IMR-90 (cell line): ENCODE results near the gene AMOTL2. TPM values are rescaled to one million over a fixed set of nuclear protein-coding genes. Genes with fewer than 3 reads are reported as not detected.

Experiments used
- ATAC-seq: fragments of 200-7000 bp; cut with Tn5 transposase; 2 replicates; pipeline ENCODE4 v1.9.1; 2020; ENCODE audit warnings: low read depth, mild to moderate bottlenecking, moderate library complexity
- BruUV-seq: library from RNA; stranded (reverse); fragments of 400-500 nt; replicated peaks from 2 replicates; lab custom pipeline; 2021; lab: Mats Ljungman, UMichigan
- CTCF ChIA-PET: fragments of 300-600 bp; formaldehyde crosslinking; extraction: SDS; loops from one replicate; lab custom pipeline; 2021; ENCODE audit warnings: antibody characterized with exemption; lab: Yijun Ruan, JAX
- POLR2A ChIA-PET: fragments of 300-600 bp; sonication (Branson Sonifier 250); formaldehyde crosslinking; loops from one replicate; lab custom pipeline; 2022; ENCODE audit warnings: antibody characterized with exemption; ENCODE audit not compliant: unreplicated experiment; lab: Charles Lee
- DNase-seq: peaks from one replicate; pipeline ENCODE4 v3.0.0; 2013
- H2AFZ ChIP-seq: replicated peaks from 2 replicates; pipeline ENCODE3; 2013; ENCODE audit warnings: low read length, mild to moderate bottlenecking; ENCODE audit not compliant: poor library complexity
- H2AK5ac ChIP-seq: 2 replicates; pipeline ENCODE4 v1.6.1; 2013; ENCODE audit warnings: low read depth, low read length, inconsistent platforms
- H2AK9ac ChIP-seq: replicated peaks from 2 replicates; pipeline ENCODE3; 2013; ENCODE audit warnings: mild to moderate bottlenecking, low read depth, low read length, moderate library complexity; ENCODE audit not compliant: poor library complexity
- H2BK120ac ChIP-seq: 2 replicates; pipeline ENCODE4 v1.6.1; 2013; ENCODE audit warnings: low read depth, low read length, inconsistent platforms
- H2BK15ac ChIP-seq: 3 replicates; pipeline ENCODE4 v1.6.1; 2013; ENCODE audit warnings: low read depth, low read length, inconsistent platforms
- H2BK20ac ChIP-seq: 2 replicates; pipeline ENCODE4 v1.6.1; 2013; ENCODE audit warnings: low read depth, mild to moderate bottlenecking, inconsistent platforms, low read length, moderate library complexity
- H2BK5ac ChIP-seq: 2 replicates; pipeline ENCODE4 v1.6.1; 2013; ENCODE audit warnings: mild to moderate bottlenecking, low read depth, low read length, inconsistent platforms; ENCODE audit not compliant: poor library complexity, severe bottlenecking
- H3K14ac ChIP-seq: replicated peaks from 2 replicates; pipeline ENCODE4 v1.6.1; 2013; ENCODE audit warnings: low read depth, low read length, inconsistent platforms
- H3K18ac ChIP-seq: 2 replicates; pipeline ENCODE4 v1.6.1; 2013; ENCODE audit warnings: low read depth, low read length, control low read depth
- H3K23ac ChIP-seq: 2 replicates; pipeline ENCODE4 v1.6.1; 2013; ENCODE audit warnings: low read depth, low read length, inconsistent platforms
- H3K27ac ChIP-seq: 2 replicates; pipeline ENCODE4 v1.5.1; 2013; ENCODE audit warnings: mild to moderate bottlenecking, control low read depth, low read length; ENCODE audit not compliant: insufficient read depth
- H3K27me3 ChIP-seq: 2 replicates; pipeline ENCODE4 v1.6.1; 2013; ENCODE audit warnings: low read length; ENCODE audit not compliant: control insufficient read depth, insufficient read depth
- H3K36me3 ChIP-seq: 2 replicates; pipeline ENCODE4 v1.6.1; 2013; ENCODE audit warnings: low read length, mixed read lengths; ENCODE audit not compliant: control insufficient read depth, insufficient read depth
- H3K4ac ChIP-seq: 2 replicates; pipeline ENCODE4 v1.6.1; 2013; ENCODE audit warnings: low read depth, low read length, inconsistent platforms
- H3K4me1 ChIP-seq: 2 replicates; pipeline ENCODE4 v1.6.1; 2013; ENCODE audit warnings: low read length, mixed read lengths; ENCODE audit not compliant: control insufficient read depth, insufficient read depth
- H3K4me2 ChIP-seq: 2 replicates; pipeline ENCODE4 v1.6.1; 2013; ENCODE audit warnings: low read depth, mild to moderate bottlenecking, control low read depth, low read length, moderate library complexity
- H3K4me3 ChIP-seq: 2 replicates; pipeline ENCODE4 v1.5.1; 2013; ENCODE audit warnings: low read depth, mild to moderate bottlenecking, control low read depth, low read length, moderate library complexity; ENCODE audit not compliant: insufficient read depth
- H3K56ac ChIP-seq: 2 replicates; pipeline ENCODE4 v1.6.1; 2013; ENCODE audit warnings: low read length, inconsistent platforms; ENCODE audit not compliant: insufficient read depth; ENCODE audit errors: extremely low read depth
- H3K79me1 ChIP-seq, 2 experiments: 2 replicates each; pipeline ENCODE4 v1.6.1; 2013; ENCODE audit warnings: low read length in 2 of 2, inconsistent platforms in 1 of 2, low read depth in 1 of 2
- H3K9ac ChIP-seq: 2 replicates; pipeline ENCODE4 v1.6.1; 2013; ENCODE audit warnings: low read depth, low read length, control low read depth
- H3K9me1 ChIP-seq: 2 replicates; pipeline ENCODE4 v1.6.1; 2013; ENCODE audit warnings: low read length, inconsistent platforms; ENCODE audit not compliant: insufficient read depth
- H3K9me3 ChIP-seq: 2 replicates; pipeline ENCODE4 v1.6.1; 2013; ENCODE audit warnings: low read length; ENCODE audit not compliant: control insufficient read depth, insufficient read depth
- H4K20me1 ChIP-seq: 2 replicates; pipeline ENCODE4 v1.6.1; 2013; ENCODE audit warnings: low read length, inconsistent platforms; ENCODE audit not compliant: insufficient read depth
- H4K5ac ChIP-seq: 2 replicates; pipeline ENCODE4 v1.6.1; 2013; ENCODE audit warnings: mild to moderate bottlenecking, low read depth, low read length, control low read depth
- H4K8ac ChIP-seq, 2 experiments: 2 replicates each; pipeline ENCODE4 v1.6.1; 2013; ENCODE audit warnings: low read depth in 2 of 2, low read length in 2 of 2, control low read depth in 1 of 2, inconsistent platforms in 1 of 2
- H4K91ac ChIP-seq: 2 replicates; pipeline ENCODE4 v1.6.1; 2013; ENCODE audit warnings: low read depth, low read length, inconsistent platforms; ENCODE audit not compliant: insufficient read depth
- MAFK ChIP-seq: IDR thresholded peaks from 2 replicates; pipeline ENCODE4 v1.6.1; 2012; ENCODE audit warnings: low read depth, low read length, improper control_type of control experiment
- POLR2A ChIP-seq: IDR thresholded peaks from 2 replicates; pipeline ENCODE4 v1.6.1; 2012; ENCODE audit warnings: mild to moderate bottlenecking, low read depth, low read length
- WGBS, 2 experiments: methylation state at CpG; one replicate each; pipeline versions ENCODE4 v1.1.5 to v1.1.7; 2013; ENCODE audit warnings: missing lambda C conversion rate in 2 of 2; ENCODE audit not compliant: insufficient read length in 1 of 2; ENCODE audit errors: extremely low coverage in 2 of 2; 5-methylcytosine and 5-hydroxymethylcytosine counted together
- dilution Hi-C: fragments of 300-500 bp; cut with HindIII; formaldehyde crosslinking; loops from one replicate; pipeline ENCODE4 v1.14.3; 2018; ENCODE audit warnings: low sequenced_read_pairs; ENCODE audit not compliant: unreplicated experiment
- in situ Hi-C: fragments of 300-500 bp; cut with MboI; formaldehyde crosslinking; loops from 3 replicates; pipeline ENCODE4 v1.14.3; 2019; ENCODE audit warnings: low sequenced_read_pairs, inconsistent platforms, mixed read lengths
- intact Hi-C: fragments of 100-400 bp; cut with micrococcal nuclease; formaldehyde crosslinking; loops from 2 replicates; pipeline ENCODE4 v1.10.0; 2022
- polyA plus RNA-seq, 3 experiments: library from polyadenylated mRNA; depleted of rRNA; stranded (reverse); fragments of >200 nt; gene quantifications; 2 replicates each; pipeline ENCODE4 v1.2.3, GENCODE V29; 2012; ENCODE audit warnings: low replicate concordance in 1 of 3
- total RNA-seq: library from RNA; depleted of rRNA; stranded (reverse); fragments of >200 nt; gene quantifications from 2 replicates; pipeline ENCODE4 v1.2.3, GENCODE V29; 2012

Gene AMOTL2
- total and polyA plus RNA-seq, 2 of the 4 experiments (the other 2 are of a cell fraction), result 162 to 176 TPM

GRCh38 chr3:134364936-134365765, 9.1 kb downstream of the AMOTL2 start:
- H3K27ac ChIP-seq, result peak overlapping the region; percentile 90
- dilution Hi-C loops (no loop called here), in situ Hi-C loops (no loop called here), intact Hi-C loops (loop anchor here (5.0 kb wide), 1 partner anchor 153 kb away; no protein-coding TSS in a partner anchor)
- peak; percentile 27 for TF ChIP-seq POLR2A
- TF ChIP-seq MAFK, result no peak
- POLR2A ChIA-PET, result interaction anchor here (0.6 to 2.8 kb wide), 6 partner anchors 7 to 1083 kb away, joined by 3 to 12 read pairs (median 4); partner anchors contain the start of gene AMOTL2
- peaks cover 83% of the 10 kb centered on the region for H3K4me1 ChIP-seq
- no peak overlapping the region for H2AFZ ChIP-seq
- peak overlapping the region; percentile 38; the same call in 1 of the 2 replicates for H4K5ac ChIP-seq
- peak overlapping the region; percentile 46 for H2AK5ac ChIP-seq
- H3K4me2 ChIP-seq, result no peak overlapping the region
- WGBS, 2 experiments, result 90% methylated on average over 4 of the region's 8 CpGs; no CpG with 5 or more reads in 1 of the 2 experiments
- H3K36me3 ChIP-seq, result peaks cover 94% of the 10 kb centered on the region
- peak overlapping the region; percentile 42 to 84 for H4K8ac ChIP-seq
- CTCF ChIA-PET, result interaction anchor here (0.6 to 1.2 kb wide), 4 partner anchors 42 to 112 kb away, joined by 3 to 4 read pairs (median 3); no protein-coding TSS in a partner anchor
- DNase-seq (no peak), ATAC-seq (no peak)
- no peak overlapping the region for H2BK20ac ChIP-seq
- H2BK5ac ChIP-seq, result peak overlapping the region; percentile 83
- H3K4ac ChIP-seq, result peak overlapping the region; percentile 80
- H3K9me1 ChIP-seq, result peaks cover 25% of the 10 kb centered on the region
- peak overlapping the region; percentile 62; the same call in 1 of the 2 replicates for H3K14ac ChIP-seq
- H2AK9ac ChIP-seq, result no peak overlapping the region
- no TSS peak for BruUV-seq
- H4K20me1 ChIP-seq, result peaks cover 95% of the 10 kb centered on the region
- no peaks in the 10 kb centered on the region for H3K27me3 ChIP-seq
- H3K23ac ChIP-seq, result peak overlapping the region; percentile 18; the same call in 1 of the 2 replicates
- H3K56ac ChIP-seq, result no peak overlapping the region
- H2BK15ac ChIP-seq, result 0 out of 3 replicates have a peak overlapping the region, but pooled peaks have one; percentile 7
- peaks cover 26 to 87% of the 10 kb centered on the region in 2 experiments; a peak in 3 of 4 replicates for H3K79me1 ChIP-seq
- H3K4me3 ChIP-seq, result no peak overlapping the region
- H3K18ac ChIP-seq, result peak overlapping the region; percentile 33; the same call in 1 of the 2 replicates
- peak overlapping the region; percentile 79; the same call in 1 of the 2 replicates for H4K91ac ChIP-seq
- peak overlapping the region; percentile 59 for H2BK120ac ChIP-seq
- H3K9ac ChIP-seq, result peak overlapping the region; percentile 50
- no peaks in the 10 kb centered on the region for H3K9me3 ChIP-seq
